GM19035 (cell line): ENCODE data around the gene HMG20B.

Experiments used
- ATAC-seq: cut with Tn5 transposase; IDR thresholded peaks from one replicate; pipeline ENCODE4 v1.9.1; 2021; ENCODE audit not compliant: unreplicated experiment

The HMG20B gene

GRCh38 chr19:3536429-3537100 is 36.2 kb upstream of the HMG20B start:
- no peak for ATAC-seq

- ATAC-seq = no peak
These were observed 35.7 kb upstream of the HMG20B start for GRCh38 chr19:3537101-3537437.

GRCh38 chr19:3537438-3538240 is 35.1 kb upstream of the HMG20B start:
- no peak for ATAC-seq

GRCh38 chr19:3538258-3538929 is 34.4 kb upstream of the HMG20B start:
- ATAC-seq = no peak

- ATAC-seq = no peak
These were observed 33.6 kb upstream of the HMG20B start, which contains the start of gene TEKTIP1 for GRCh38 chr19:3538965-3539755. TSS of gene TEKTIP1 (plus strand) at chr19:3539174. CDS start at chr19:3539178, 4 bp downstream.

GRCh38 chr19:3539756-3540118 is 33.0 kb upstream of the HMG20B start:
- ATAC-seq = no peak

- ATAC-seq = no peak
These were observed 29.3 kb upstream of the HMG20B start for GRCh38 chr19:3543150-3544057.

- ATAC-seq = no peak
These were observed 28.7 kb upstream of the HMG20B start for GRCh38 chr19:3544058-3544376.

GRCh38 chr19:3544742-3545668 is 27.7 kb upstream of the HMG20B start:
- ATAC-seq = no peak

- ATAC-seq = no peak
These were observed 27.1 kb upstream of the HMG20B start for GRCh38 chr19:3545669-3546034.

GRCh38 chr19:3546119-3546518 is 26.6 kb upstream of the HMG20B start:
- no peak for ATAC-seq

- no peak for ATAC-seq
These were observed 25.4 kb upstream of the HMG20B start for GRCh38 chr19:3547301-3547731.

- no peak for ATAC-seq
These were observed 24.9 kb upstream of the HMG20B start for GRCh38 chr19:3547767-3548282.

- no peak for ATAC-seq
These were observed 24.1 kb upstream of the HMG20B start for GRCh38 chr19:3548606-3549005.

- no peak for ATAC-seq
These were observed 22.9 kb upstream of the HMG20B start for GRCh38 chr19:3549816-3550215.

- no peak for ATAC-seq
These were observed 21.6 kb upstream of the HMG20B start for GRCh38 chr19:3550947-3551791.

GRCh38 chr19:3551792-3552095 is 21.0 kb upstream of the HMG20B start:
- no peak for ATAC-seq
